ENCODE measurements around the gene CACFD1. TPM values are rescaled to one million over a fixed set of nuclear protein-coding genes. Genes with fewer than 3 reads are reported as not detected.

CACFD1 gene
- total RNA-seq, 4 donors from 2014 or later, result 7.0 to 28.3 (median 10.1) TPM

DNA sequence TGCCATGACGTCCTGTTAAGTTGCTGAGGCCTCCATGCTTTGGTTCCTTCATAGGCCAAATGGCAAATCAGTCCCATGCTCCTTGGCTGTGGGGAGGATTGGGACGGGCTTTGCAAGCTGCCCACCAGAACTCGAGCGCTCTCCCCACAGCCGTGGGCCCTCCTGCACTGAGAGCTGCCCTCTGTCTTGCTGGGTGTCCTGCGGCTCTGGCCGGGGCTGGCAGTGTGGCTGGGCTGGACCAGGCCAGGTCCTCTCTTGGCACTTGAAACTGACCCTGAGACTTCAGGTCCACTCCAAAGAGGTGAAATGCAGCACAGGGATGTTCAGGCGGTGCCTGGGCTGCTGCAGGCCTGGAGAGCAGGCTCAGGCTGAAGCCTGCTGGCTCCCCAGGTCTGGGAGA lies 57.9 kb downstream of the CACFD1 start:
- no peak for ATAC-seq
- intact Hi-C loops (cut with DNase I; ENCODE audit: low total_unique reads), result no loop called here
- no peak for DNase-seq

DNA sequence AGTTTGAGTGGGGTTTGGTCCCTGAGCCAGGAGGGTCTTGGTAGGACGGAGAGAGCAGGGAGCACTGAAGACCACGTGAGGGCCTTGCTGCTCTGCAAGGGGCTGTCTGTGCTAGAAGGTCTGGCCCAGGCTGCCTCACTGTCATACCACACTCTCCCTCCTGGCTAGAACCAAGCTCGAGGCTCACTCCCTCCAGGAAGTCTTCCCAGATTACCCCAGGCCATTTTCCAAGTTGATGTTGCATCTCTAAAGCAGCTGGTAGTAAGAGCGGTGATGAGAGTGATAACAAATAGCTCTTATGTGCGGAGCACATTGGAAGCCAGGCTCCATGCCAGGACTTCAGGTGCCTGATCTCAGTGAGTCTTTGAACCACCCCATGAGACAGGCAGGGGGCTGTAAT lies 58.4 kb downstream of the CACFD1 start:
- no peak for ATAC-seq
- in situ Hi-C loops (cut with MboI; ENCODE audit: low sequenced_read_pairs in 4 of 4), result no loop called here
- no peaks in the 10 kb centered on the region for H3K27me3 ChIP-seq
- H3K4me1 ChIP-seq, result no peaks in the 10 kb centered on the region
- intact Hi-C loops (cut with DNase I; ENCODE audit: low total_unique reads), result no loop called here
- DNase-seq, result no peak
- no peaks in the 10 kb centered on the region for H3K36me3 ChIP-seq
- H3K9me3 ChIP-seq, result no peaks in the 10 kb centered on the region
- no peak for TF ChIP-seq POLR2A (IDR thresholded peaks at IDR 0.05)
- TF ChIP-seq, protein P1, sequence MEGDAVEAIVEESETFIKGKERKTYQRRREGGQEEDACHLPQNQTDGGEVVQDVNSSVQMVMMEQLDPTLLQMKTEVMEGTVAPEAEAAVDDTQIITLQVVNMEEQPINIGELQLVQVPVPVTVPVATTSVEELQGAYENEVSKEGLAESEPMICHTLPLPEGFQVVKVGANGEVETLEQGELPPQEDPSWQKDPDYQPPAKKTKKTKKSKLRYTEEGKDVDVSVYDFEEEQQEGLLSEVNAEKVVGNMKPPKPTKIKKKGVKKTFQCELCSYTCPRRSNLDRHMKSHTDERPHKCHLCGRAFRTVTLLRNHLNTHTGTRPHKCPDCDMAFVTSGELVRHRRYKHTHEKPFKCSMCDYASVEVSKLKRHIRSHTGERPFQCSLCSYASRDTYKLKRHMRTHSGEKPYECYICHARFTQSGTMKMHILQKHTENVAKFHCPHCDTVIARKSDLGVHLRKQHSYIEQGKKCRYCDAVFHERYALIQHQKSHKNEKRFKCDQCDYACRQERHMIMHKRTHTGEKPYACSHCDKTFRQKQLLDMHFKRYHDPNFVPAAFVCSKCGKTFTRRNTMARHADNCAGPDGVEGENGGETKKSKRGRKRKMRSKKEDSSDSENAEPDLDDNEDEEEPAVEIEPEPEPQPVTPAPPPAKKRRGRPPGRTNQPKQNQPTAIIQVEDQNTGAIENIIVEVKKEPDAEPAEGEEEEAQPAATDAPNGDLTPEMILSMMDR (IDR thresholded peaks at IDR 0.05 in 4 of 5, conservative IDR thresholded peaks at IDR 0.05 in 1 of 5), result no peak
- H3K27ac ChIP-seq, result no peak overlapping the region
- no peak overlapping the region for H3K4me3 ChIP-seq

More for the DNA sequence above, 57.9 kb downstream of the CACFD1 start:
- Histone ChIP-seq H3K36me3 (no peaks in the 10 kb centered on the region), H3K9me3 (no peaks in the 10 kb centered on the region), H3K27ac (no peak overlapping the region), H3K4me1 (no peaks in the 10 kb centered on the region), H3K4me3 (no peak overlapping the region), H3K27me3 (no peaks in the 10 kb centered on the region)
- in situ Hi-C loops (cut with MboI; ENCODE audit: low sequenced_read_pairs in 4 of 4), result no loop called here
- TF ChIP-seq, protein P1 (IDR thresholded peaks at IDR 0.05 in 4 of 5, conservative IDR thresholded peaks at IDR 0.05 in 1 of 5), result no peak
- no peak for TF ChIP-seq POLR2A (IDR thresholded peaks at IDR 0.05)

DNA sequence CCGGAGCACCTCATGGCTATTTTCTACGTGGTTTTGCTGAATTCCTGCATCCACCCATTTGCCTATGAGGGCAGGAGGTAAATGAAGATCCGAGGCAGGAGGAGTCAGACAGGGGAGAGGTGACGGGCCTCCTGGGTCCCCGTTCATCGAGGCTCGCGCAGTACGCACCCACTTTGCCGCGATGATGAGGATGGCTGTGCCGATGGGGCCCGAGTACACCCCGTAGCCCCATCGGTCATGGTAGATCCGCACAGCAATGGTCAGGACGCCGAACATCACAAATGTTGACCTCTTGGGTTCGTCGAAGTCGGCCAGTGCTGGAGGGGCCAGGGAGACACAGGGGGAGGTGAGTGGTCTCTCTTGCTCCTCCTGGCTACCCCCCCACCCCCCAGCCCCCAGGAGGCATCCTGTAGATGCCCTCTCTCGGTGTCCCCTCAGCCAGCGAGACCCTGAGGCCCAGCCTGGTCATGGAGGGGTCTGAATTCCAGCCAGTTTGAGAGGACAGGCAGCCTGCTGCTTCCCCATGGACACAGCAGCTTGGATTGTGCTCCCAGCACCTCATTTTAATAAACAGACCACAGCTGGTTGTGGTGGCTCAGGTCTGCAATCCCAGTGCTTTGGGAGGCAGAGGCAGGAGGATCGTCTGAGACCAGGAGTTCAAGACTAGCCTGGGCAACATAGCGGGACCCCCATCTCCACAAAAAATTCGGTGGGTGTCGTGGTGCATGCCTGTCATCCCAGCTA lies 59.1 kb downstream of the CACFD1 start:
- DNase-seq, result no peak
- intact Hi-C loops (cut with DNase I; ENCODE audit: low total_unique reads), result no loop called here
- Histone ChIP-seq H3K27me3 (no peaks in the 10 kb centered on the region), H3K36me3 (no peaks in the 10 kb centered on the region), H3K27ac (no peak overlapping the region), H3K4me3 (no peak overlapping the region), H3K4me1 (no peaks in the 10 kb centered on the region), H3K9me3 (no peaks in the 10 kb centered on the region)
- TF ChIP-seq, protein P1 (IDR thresholded peaks at IDR 0.05 in 4 of 5, conservative IDR thresholded peaks at IDR 0.05 in 1 of 5), result no peak
- TF ChIP-seq POLR2A (IDR thresholded peaks at IDR 0.05), result no peak
- in situ Hi-C loops (cut with MboI; ENCODE audit: low sequenced_read_pairs in 4 of 4), result no loop called here
- no peak for ATAC-seq

DNA sequence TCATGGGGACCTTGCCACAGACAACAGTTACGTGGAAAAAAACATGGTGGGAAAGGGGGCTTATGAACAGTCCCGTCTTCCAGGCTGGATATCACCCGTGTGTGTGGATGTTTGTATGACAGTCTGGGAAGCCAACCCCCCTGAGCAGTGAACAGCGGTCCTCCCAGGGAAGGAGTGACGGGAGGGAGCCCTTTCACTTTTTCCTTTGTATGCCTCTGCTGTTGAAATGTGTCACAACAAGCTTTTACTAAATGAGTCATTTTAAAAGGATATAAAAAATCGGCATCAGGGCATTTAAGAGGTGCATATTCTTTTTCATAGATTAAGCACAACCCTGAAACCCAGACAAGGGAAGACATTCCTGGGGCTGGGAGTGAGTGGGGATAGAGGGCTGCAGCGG lies 59.9 kb downstream of the CACFD1 start:
- ATAC-seq, result no peak
- in situ Hi-C loops (cut with MboI; ENCODE audit: low sequenced_read_pairs in 4 of 4), result no loop called here
- H3K4me3 ChIP-seq, result no peak overlapping the region
- H3K4me1 ChIP-seq, result no peaks in the 10 kb centered on the region
- TF ChIP-seq, protein P1 (IDR thresholded peaks at IDR 0.05 in 4 of 5, conservative IDR thresholded peaks at IDR 0.05 in 1 of 5), result no peak
- TF ChIP-seq POLR2A (IDR thresholded peaks at IDR 0.05), result no peak
- no peak for DNase-seq
- intact Hi-C loops (cut with DNase I; ENCODE audit: low total_unique reads), result no loop called here
- H3K27ac ChIP-seq, result no peak overlapping the region
- H3K27me3 ChIP-seq, result no peaks in the 10 kb centered on the region
- no peaks in the 10 kb centered on the region for H3K9me3 ChIP-seq
- no peaks in the 10 kb centered on the region for H3K36me3 ChIP-seq
